Nucleus accumbens (tissue), 56 donors: ENCODE measurements around the gene ZFR.

ENCODE experiments used
- DNase-seq, 56 donors: peaks; one replicate each; lab custom pipeline; 2025; lab: John Stamatoyannopoulos, UW

The ZFR gene

DNA sequence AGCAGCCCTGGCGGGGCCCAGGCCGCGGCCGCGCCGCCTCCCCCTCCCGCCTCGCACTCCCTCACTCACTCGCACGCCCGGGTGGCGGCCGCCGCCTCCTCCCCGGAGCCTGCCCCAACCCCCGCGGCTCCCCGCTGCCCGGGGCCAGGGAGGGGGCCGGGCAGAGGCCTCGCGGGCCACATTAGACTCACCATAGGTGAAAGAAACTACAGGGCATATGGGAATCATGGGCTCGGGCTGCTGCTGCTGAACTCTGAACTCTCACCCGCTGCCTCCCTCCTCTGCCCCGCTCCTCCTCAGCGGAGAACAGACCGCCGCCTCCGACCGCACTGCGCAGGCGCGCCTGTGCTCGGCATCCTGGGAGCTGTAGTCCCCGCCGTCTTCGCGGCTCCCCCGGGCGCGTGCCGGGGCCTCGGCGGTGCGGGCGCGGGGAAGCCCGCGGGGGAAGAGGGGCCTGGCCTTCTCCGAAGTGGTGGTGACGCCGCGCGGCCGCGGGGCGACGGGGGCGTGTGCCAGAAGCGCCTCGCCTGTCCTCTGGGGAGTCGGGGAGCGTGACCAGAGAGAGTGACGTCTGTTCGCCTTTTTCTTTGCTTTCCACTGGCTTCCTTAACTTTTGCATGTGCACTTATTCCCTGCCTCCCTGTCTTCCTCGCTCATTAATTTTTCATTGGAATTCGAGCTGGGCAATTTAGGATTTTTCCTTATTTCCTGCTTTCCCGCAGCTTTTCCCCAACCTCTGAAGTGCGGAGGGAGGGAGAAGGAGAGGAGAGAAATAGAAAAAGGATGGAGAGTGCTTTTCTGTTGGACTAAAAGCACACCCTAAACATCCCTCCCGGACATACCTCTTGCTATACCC lies at the start of gene ZFR:
TSS of gene ZFR (minus strand) at position 310 of the 856 bp plus-strand sequence. CDS start at position 228, 82 bp downstream.
- DNase-seq: peak; percentile 30 to 92 (median 85)

DNA sequence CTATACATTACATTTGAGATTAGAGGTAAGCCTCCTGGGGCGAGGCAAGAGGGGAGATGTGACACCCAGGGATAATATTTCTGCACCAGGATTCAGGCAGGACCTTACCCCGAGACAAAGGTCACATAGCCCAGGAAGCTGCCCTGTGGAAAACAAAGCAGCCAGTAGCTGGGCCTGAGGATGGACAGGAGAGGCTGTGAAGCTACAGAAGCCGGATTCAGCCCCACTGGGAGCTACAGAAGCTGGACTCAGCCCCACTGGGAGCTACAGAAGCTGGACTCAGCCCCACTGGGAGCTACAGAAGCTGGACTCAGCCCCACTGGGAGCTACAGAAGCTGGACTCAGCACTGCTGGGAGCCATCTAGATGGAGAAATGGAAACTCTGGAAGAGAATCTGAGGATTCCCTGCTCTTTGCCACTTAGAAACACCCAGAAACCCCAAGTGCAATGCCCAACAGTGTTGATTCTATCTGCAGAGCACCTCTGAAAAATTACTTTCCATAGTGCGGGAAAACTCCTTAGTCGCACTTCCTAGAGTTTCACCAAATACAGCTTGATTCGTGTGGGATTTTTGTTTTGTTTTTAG lies 46.5 kb upstream of the ZFR start:
- DNase-seq: no peak

DNA sequence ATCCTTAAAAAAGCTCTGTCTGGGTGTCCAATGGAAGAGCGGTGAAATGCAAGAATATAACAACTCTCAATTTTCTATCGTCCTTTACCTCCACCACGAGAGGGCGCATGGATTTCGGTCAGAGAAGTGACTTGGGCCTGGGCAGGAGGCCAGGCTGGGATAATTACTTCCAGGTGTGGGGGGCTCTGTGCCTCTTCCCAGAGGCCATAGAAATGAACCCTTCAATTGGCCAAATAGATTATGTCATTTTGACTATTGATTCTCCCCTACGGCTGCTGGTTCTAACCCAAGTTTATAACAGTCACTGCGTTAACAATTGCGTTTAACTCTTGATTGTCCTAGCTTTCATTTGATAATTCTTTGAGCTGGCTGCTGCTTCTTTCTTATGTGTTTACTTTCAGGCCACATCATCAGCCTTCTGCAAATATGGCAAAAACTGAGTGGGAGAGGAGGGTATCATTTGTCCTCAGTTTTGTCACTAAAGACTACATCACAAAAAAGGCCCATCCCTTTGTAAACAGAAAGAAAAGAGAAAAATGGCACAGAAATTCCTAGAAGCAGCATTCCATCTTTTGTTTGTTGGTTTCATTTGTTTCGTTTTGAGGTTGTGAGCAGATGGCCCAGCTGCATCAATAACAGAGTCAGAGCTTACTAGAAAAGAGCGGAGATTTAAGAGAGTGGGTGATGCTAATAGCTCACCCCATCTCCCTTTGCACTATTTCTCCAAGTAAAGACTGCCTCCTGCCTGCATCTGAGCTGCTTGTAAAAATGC lies 45.4 kb upstream of the ZFR start:
- peak in 44 of 56 donors; percentile 2 to 80 (median 35) for DNase-seq

DNA sequence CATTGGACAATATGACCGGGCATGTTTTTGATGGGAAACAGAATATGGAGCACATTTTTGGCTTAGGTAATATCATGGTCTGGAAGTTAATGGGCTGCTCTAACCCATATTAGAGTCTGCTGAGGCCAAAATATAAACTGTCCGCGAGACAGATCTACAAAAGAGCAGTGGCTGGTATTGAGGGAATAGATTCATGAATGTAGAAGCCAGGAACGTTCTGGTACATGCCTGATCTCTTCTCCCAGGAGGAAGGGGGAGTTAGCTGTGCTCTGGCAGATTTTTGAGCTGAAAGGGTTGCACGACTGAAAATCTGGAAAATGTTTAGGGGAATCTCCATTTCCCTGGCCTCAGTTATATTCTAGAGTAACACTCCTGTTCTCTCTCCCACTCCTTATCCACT lies 42.9 kb upstream of the ZFR start:
- no peak for DNase-seq

DNA sequence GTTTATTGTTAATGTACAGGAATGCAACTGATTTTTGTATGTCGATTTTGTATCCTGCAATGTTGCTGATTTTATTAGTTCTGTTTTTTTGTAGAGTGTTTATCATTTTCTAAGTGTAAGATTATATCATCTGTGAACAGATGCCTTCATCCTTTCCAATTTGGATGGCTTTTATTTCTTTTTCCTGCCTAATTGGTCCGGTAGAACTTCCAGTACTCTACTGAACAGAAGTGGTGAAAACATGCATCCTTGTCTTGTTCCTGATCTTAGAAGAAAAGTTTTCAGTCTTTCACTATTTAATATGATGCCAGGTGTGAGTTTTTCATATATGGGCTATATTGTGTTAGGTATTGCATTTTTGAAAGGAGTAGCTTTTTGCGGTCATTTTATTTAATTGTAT lies 42.5 kb upstream of the ZFR start:
- DNase-seq: no peak

DNA sequence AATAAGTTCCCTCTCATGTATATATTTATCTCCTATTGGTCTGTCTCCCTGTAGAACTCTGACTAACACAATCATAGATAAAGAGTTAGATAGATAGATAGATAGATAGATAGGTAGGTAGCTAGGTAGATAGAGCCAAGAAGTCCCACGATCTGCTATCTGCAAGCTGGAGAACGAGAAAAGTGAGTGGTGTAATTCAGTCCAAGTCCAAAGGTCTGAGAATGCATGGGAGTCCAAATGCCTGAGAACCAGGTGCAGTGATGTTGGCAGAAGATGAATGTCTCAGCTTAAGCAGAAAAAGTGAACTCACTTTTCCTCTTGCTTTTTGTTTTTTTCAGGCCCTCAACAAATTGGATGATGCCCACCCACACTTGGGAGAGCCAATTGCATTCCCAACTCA lies 37.7 kb upstream of the ZFR start:
- DNase-seq: no peak

DNA sequence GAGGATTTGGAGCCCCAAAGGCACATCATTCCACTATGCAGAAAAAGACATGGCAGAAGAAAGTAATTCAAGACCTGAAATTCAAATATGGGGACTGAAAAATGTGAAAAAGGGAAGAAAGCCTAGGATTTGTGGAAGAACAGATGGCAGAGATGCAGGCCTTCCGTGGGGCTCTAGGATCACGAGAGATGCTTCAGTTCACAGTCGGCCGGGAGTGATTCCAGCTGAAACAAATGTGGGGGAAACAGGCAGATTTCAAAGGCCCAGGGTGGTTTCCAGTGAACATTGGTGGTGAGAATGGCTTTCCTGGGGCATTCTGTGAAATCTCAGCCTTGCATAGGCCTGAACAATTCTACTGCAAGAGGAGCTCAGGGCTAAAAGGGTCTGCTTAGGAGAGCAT lies 34.6 kb upstream of the ZFR start:
- no peak for DNase-seq

DNA sequence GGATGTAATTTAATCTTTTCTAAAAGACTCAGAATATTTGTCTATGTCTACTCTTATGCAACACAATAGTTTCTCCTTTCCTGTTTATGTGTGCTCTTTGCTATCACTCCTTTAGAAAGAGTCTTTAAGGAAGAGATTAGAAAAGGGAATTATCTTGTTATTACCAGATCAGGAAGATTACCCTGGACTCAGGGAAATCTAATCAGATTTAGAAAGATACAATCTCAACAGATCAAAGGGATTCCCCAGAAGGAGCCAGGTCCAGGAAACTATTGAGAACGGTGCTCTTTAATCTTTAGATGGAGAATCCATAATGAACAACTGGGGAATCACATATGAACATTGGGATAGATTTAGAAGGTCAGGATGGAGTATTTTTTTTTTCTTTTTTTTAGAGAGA lies 32.4 kb upstream of the ZFR start:
- DNase-seq: no peak

DNA sequence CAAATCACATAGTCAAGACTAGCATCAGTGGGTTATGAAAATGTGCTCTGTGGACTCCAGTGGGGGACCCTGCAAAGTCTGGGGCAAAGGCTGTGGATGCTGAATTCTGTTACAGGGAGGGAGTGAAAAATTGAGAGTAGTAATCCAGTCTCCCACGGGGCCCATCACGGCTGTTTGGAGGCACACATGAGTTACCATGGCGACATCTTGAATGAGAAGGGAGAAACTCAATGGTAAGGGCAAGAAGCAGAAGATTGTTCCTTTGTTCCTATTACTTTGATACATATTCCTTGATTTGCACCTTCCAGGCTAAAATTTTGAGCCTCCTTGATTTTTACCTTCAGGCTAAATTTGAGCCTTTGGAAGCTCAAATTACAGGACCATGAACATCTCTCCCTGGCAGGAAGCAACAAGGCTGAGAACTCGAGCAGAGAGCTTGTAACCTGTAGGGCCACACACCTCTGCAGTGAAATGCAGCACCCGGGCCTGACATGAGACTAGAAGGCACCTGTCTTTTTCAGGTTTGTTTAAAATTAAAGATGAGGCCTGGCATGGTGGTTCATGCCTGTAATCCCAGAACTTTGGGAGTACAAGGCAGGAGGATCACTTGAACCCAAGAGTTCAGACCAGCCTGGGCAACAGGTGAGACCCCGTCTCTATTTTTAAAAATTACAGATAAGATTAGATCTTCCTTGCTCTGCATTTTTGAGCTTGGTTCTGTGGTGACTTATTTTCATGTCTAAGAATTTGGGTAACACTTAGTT lies 31.0 kb upstream of the ZFR start:
- DNase-seq: peak in 18 of 56 donors; percentile 1 to 62 (median 7)

DNA sequence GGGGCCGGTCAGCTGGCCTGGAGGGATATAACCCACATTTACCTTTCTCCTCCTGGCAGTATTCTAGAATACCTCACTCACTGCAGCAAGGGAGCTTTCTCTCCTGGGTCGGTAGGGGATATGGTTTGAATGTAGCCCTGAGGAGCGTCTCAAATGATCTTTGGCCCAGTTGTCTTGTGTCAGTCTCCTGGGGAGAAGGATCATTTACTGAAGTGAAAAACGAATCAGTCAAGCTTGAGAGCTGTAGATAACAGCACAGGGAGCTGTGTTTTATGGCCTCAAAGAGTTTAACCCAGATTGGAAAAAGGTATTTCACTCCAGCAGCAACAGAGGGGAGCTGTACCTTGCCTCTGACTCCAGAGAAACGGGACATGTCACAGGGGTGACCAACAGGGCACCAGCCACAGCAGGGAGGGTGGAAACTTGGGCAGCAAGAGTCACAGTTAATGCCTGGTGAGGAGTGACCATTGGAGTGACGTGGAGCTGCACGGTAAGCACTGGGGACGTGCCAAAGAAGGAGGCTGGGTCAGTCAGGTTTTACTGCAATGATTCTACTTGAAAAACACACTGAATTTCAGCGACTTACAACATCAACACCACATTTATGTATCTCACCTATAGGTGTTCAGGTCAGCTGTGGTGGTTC lies 29.8 kb upstream of the ZFR start:
- DNase-seq: no peak

DNA sequence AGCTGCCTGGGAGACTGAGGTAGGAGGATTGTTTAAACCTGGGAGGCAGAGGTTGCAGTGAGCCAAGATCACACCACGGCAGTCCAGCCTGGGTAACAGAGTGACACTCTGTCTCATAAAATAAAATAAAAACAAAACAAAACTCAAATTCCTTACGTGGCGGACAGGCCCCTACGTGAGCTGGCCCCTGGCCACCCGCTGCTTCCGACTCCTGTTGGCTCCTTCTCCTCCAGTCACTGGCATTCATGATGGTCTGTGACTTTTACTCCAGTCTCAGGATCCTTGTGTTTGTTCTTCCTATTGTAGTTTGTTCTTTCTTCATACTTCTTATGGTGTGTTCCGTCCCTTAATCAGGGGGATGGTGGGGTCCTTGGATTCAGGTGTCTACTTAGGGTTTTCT lies 28.5 kb upstream of the ZFR start:
- DNase-seq: no peak

DNA sequence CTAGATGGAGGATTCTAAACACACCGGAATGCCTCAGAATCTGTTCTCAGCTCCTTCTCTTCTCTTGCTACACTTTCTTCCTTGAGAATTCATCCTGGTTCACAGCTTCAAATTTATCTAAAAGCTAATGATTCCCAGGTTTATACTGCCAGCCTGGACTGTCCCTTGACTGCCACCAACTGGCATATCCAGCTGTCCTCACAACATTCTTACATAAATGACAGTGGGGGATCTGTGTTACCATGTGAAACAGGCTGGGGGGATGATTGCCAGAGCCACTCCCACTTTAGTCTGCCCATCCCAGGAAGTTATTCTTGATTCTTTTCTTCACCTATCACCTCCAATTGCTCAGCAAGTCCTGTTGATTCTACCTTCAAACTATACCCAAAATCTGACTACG lies 27.2 kb upstream of the ZFR start:
- peak in 4 of 56 donors; percentile 2 to 9 (median 6) for DNase-seq

DNA sequence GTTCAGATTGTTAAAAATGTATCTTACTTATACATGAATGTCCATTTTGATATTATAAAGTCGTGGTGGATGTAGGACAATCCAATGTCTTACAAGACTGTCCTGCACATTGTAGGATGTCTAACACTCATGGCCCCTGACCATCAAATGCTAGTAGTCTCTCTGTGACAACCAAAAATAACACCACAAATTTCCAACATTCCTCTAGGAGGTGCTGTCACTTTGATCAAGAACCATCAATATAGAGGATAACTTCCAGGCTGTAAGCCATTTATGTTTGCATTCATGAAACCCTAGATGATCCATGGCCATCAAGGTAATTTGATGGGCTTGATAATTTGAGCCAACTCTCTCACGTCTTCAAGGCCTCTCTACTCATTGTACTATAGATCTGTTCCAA lies 20.5 kb upstream of the ZFR start:
- DNase-seq: no peak

DNA sequence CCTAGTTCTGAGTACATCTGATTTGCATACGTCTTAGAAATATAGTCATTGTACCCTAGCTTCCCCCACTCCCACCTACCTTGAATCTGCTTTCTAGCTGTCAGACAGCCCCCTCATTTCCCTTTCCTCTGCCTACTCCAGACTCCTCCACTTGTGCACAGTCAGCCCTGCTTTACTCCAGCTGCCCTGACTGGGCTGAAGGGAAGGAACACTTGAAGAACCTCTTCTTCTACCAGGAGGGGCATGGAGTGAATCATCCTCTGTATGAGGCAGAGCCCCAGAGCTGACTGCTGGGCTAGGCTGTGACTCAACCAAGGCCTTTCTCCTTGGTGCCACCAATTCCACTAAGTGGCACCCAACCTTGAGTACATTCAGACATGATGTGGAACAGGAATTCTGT lies 18.1 kb upstream of the ZFR start:
- DNase-seq: peak in 36 of 56 donors; percentile 8 to 91 (median 44)

DNA sequence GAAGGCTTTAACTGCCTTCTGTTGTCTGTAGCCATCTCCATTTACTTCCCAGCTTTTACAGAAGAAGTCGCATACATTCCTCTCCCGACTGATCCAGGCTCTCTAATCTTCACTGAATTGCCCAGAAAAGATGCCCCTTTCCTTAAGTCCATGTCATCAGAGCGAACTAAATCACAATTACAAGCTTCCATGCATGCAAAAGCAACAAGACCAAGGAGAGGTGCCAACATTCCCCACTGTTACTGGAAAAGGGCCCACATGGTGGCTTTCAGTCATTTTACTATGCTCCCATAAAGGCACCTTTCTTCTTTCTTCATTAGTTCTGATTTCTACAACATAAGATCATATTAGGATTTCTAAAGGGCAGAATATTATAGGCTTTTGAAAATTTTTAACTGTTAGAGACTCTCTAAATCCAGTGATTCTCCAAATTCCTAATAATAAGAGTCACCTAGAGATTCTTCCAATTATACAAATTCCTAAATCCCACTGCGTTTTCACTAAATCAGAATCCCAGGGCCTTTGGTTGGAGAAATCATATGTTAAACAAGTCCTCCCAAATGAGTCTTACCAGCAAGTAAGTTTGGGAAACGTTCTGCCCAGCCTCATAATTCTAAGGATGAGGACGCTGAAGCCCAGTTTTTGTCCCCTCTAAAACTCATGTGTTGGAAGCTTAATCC lies 17.0 kb upstream of the ZFR start:
- DNase-seq: no peak

DNA sequence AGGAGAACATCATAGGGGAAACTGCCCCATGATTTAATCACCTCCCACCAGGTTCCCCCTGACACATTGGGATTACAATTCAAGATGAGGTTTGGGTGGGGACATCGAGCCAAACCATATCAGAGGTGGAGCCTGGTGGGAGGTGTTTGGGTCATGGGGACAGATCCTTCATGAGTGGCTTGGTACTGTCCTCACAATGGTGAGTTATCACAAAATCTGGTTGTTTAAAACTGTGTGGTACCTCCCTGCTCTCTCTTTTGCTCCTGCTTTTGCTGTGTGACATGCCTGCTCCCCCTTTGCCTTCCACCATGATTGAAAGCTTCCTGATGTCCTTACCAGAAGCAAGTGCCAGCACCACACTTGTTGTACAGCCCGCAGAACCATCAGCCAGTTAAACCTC lies 16.2 kb upstream of the ZFR start:
- DNase-seq: no peak

DNA sequence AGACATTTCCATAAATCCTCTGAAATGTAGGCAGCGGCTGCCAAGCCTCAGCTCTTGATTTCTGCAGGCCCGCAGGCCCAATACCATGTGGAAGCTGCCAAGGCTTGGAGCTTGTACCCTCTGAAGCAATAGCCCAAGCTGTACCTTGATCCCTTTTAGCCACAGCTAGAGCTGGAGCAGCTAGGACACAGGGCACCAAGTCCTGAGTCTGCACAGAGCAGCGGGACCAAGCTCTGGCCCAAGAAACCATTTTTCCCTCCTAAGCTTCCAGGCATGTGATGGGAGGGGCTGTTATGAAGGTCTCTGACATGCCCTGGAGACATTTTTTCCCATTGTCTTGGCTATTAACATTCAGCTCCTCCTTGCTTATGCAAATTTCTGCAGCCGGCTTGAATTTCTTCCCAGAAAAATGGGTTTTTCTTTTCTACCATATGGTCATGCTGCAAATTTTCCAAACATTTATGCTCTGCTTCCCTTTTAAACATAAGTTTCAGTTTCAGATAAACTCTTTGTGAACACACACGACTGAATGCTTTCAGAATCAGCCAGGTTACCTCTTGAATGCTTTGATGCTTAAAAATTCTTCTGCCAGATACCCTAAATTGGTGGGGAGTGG lies 14.4 kb upstream of the ZFR start:
- no peak for DNase-seq

DNA sequence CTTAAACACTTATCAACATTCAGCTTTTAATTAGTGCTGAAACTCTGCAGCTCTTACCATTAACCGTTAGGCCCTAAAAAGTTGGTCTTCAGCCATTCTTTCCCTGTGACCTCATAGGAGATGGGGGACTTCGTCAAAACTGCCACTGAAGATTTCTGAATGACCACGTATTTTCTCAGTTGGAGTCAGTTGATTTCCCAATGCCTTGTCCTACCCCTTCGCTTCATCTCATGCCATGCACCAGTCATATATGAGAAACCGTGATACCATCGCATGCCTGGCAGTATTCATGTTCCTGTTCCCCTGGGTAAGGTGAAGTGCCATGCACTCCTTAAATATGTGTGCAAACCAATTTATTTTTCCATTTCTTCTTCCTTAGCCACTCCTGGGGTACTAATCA lies 10.8 kb upstream of the ZFR start:
- DNase-seq: no peak

DNA sequence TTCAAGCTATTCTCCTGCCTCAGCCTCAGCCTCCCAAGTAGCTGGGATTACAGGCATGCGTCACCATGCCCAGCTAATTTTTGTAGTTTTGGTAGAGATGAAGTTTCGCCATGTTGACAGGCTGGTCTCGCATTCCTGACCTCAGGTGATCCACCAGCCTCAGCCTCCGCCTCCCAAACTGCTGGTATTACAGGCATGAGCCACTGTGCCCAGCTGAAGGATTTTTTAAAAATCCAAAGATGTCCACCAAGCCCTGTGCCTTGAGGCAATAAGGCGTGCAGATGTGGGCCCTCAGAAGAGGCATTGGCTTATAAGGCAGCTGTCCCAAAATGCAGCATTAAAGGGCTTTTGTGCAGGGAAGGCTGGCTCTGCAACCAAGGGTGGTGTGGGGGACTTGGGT lies 10.3 kb upstream of the ZFR start:
- DNase-seq: no peak
